GM15510 (cell line): ENCODE measurements around the gene MAML2.

Source experiments
- POLR2A ChIP-seq: IDR thresholded peaks from 3 replicates; pipeline ENCODE4 v1.6.1; 2011; ENCODE audit warnings: borderline replicate concordance; ENCODE audit not compliant: insufficient read length; ENCODE audit errors: extremely low read depth

The MAML2 gene

DNA sequence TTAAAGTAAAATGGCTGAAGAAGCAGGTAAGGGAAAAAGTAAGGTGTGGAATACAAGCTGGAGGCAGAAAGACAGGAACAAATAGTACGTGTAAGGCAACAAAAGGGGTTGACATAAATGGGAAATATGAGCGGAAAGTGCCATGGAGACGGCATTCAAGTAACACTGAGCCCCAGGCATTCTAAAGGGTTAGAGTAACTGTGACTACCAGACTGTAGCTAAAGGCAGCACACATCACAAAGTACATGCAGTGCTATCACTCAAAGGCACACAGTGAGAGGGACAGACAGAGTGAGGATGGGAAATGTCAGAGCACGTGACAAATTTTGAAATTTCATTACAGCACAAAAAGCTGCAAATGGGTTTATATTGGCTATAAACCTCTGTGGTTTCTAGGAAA is 13.9 kb upstream of the MAML2 start:
- no peak for TF ChIP-seq POLR2A

DNA sequence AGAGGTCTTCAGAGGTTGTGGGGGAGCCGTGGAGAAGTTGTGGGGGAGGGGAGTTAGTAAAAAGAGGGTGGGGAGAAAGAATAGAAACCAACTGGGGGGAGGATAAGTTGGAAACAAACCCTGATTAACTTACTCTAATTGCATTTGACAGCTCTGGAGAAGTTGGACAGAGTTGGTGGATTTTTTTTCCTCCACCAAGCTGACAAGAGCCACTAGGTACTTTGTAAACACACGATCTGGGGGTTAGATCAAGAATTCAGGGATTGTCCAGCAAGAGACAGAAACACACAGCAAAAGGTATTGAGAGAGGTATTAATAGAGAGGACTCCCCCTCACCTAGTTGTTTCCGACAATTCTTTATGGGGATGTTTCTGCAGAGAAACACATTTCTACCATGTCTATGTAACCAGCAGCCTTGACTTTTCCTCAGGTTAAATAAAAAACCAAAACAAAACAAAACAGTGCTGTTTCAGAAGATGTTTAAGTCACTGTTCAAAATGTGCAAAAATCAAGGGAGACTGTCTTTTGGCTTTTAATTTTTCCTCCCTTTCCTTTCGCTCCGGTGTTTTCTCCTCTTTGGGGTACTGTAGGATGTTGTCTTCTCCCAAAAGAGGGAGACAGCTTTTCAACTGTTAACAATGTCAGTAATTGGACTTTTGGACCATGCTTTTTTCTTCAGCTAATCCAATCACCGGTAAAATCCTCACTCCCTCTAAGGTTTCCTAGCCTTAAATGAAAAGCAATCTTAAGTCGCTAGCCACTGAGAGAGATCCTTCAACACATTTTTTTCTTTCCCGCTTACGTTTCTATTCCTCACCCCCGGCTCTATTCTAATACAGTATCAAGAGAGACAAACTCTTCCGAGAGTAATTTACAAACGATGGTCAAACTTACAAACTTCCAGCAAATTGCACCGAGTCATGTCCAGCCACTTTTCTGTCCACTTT is 708 bp downstream of the MAML2 start:
- no peak for TF ChIP-seq POLR2A

DNA sequence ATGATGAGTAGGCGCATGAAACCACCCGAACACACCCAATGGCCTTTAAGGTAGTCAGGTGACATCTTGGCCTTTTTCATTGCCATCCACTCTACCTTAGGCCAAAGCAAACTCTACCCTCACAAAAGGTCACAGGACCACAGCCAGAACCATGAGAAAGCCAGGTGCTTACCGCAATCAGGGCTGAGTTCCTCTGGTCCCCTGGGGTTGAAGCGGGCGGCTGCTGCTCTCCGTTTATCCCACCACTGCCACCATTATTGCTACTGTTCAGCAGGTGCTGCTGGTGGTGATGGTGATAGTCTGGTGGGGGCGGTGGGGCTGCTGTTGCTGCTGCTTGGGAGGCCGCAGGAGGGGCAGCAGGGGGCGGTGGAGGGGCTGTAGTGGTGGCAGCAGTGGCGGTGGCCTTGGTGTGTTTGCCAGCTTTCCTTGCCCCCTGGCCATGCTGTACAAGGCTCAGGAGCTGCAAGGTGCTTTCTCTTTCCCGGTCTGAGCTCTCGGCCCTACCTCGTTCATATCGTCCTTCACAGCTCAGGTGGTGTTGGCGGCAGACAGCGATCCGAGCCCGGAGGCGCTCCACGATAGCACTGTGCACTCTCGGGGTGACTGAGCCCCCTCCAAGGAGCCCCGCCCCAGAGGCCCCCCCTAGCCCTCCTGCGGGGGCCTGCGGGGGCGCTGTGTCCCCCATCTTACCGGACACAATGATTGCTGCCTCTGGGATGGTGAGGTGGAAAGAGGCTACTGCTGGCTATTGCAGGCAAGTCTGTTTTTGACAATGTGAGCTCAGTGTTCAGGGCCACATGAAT is 1.6 kb downstream of the MAML2 start:
- no peak for TF ChIP-seq POLR2A

DNA sequence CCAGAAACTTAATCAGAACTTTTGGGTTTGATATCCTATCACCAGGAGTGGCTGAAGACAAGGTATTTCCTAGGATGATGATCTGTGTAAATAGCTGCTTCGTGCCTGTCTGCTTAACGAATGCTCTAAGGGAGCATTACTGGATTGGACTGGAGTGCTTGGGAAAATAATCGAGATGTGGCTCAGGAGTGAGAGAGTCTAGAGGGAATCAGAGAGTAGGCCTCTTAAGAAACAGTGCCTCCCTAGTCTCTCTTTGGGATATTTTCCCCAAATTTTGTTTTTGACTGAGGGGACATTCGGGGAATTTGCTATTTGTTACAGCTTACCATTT is 2.5 kb downstream of the MAML2 start:
- TF ChIP-seq POLR2A = no peak

DNA sequence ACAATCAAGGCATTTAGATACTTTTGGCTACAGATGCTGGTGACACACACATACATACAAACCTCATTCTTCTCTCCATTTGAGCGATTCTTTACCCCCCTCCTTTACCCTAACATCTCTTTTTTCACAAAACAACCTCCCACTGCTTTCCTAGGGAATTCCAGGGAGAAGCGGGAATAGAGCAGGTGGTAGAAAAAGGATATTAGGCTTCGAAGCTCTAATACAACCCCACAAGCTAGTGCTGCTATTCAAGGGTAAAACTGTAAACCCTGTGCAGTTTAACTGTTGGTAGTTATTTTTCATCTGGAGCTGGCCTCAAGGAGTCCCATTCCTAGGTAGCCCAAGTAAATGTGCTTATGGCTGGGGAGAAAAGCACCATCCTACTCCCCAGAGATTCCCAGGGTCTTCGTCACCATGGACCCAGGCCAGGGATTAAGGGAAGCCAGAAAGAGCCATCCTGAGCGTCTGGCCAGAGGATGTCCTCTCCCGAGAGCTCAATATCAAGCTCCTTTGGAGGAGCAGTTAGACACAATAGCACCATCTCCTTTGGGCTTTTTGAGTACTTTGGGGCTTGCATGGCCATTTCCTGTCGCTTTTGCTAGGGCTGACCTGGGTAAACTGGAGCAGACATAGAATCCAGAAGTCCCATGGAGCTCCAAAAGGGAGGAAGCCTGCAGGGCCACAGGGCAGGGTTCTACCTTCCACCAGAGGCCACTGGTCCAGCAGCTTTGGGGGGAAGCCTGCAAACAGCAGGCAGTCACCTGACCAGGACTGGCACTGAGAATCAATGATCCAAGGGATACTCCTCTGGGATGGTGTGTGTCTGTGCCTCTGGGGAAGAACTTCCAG is 3.1 kb downstream of the MAML2 start:
- no peak for TF ChIP-seq POLR2A

DNA sequence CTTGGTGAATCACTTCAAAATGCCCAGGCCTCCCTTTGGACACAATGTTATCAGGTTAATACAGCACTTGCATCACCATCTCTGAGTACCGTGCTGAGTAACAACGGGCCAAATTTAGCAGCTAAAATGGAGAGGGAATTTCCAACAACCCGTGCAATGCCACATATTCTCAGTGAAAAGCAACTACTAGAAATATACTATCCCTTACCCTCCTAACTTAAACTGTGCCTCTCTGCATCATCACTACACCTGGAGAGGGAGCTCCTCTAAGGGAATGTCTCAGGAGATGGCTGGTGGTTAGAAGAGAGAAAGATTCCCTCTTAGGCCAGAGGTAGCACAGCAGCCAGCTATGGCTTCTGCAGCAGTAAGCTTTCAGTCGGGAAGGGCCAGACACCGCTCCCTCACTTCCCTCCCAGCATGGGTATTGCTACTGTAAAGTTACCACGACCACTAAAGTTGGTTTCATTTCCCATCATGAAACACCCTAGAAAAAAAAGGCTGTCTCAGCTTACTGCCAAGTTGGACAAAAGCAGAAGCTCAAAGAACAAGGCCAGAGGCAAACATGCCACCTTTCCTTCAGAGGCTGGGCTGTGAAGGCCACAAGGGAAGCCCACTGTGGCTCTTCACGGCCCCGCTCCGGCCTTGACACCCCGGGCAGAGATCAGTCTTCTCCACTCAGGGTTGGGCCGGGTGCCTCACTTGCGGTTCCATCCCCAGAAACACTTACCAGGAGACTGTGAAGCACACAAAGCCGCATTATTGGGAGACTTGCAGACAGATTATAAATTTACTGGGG is 3.9 kb downstream of the MAML2 start:
- TF ChIP-seq POLR2A = no peak

DNA sequence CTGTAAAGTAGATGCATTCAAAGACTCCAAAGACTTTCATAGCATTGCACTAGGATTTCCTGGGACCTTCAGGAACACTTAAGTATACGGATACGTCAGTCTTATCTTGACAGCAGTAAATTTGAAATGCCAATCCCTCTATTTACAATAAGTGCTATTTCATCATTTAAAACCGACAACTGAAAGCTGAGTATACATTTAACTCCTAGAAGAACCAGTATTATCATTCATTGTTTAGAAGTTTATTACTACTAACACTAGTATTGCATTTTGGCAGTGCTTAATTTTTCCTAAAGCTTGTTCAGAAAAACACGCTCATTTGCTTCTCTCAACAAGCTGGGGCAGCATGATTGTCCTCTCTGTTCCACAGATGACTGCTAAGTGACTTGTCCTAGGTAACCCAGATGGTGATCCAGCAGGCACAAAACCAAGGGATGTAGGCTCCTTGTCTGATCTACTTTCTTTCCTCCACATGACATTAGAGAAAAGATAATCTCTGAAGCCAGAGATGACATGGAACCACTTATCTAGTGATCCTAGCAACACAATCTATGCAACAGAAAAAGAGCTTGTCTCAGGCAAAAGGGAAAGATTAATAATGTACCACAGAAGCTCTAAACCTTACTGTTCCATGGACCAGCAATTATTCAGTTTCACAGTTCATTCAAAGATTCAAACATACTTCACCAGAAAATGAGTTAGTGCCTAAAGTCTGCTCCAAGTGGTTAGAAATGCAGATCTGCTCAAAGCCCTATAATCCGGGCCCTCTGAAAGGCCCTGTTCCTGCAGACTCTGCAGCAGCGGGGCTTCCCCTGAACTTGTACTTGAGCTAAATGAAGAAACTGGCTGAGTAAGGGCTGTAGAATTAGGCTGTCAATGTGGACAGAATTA is 5.2 kb downstream of the MAML2 start:
- no peak for TF ChIP-seq POLR2A

DNA sequence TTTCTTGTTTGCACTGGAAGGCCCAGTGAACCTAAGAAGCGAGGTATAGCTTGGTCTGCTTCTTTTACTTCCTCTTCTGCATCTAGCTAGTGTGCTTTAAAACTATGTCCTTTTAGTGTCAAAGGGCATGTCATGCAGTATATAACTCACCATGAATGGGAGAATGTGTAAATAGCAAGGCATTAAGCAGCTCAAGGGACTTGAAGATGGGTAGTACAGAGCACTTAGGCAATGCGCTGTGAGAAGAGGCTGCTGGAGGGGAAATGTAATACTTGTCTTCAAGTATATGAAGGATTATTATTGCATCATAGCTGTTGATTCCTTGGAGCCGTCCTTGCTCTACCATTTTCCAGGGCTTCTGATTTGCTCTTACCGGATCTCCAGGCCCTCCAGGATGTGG is 7.6 kb downstream of the MAML2 start:
- TF ChIP-seq POLR2A = no peak

DNA sequence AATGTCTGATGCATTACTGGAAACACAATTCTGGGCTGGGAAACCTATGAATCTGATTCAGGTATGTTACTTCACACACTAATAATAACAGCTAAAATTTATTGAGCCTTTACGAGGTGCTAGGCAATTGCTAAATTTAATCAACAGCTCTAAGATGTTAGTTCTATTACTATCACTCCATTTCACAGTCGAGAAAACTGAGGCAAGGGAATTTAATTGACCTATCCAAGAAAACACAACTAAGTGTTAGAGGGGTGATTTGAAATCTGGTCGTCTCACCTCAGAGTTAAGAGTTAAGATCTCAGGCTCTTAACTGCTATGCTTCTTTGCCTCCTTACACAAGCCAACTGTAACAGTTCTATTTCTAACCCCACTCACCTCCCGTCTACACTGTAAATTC is 8.8 kb downstream of the MAML2 start:
- TF ChIP-seq POLR2A = no peak

DNA sequence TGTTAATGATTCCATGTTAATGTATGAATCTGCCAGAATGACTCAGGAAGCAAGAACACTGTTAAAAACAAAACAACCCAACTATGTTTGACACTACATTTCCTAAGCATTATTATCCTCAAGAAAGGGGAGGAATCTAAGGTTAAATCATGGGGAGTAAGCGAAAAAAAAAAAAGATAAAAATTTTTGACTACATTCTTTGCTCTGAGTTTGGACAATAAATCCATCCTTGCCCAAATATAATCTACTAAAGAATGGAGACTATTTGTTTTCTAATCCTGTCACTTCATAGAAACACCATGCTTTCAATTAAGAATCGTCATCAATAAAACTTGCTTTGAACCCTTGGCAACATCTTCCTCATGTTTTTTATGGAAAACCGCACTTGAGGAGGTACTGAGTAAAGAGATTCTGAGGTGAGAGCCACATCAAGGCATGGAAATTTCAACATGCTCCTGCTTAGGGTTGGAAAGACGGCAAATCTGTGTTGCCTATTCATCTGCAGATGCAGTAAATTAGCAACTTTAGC is 9.7 kb downstream of the MAML2 start:
- no peak for TF ChIP-seq POLR2A

DNA sequence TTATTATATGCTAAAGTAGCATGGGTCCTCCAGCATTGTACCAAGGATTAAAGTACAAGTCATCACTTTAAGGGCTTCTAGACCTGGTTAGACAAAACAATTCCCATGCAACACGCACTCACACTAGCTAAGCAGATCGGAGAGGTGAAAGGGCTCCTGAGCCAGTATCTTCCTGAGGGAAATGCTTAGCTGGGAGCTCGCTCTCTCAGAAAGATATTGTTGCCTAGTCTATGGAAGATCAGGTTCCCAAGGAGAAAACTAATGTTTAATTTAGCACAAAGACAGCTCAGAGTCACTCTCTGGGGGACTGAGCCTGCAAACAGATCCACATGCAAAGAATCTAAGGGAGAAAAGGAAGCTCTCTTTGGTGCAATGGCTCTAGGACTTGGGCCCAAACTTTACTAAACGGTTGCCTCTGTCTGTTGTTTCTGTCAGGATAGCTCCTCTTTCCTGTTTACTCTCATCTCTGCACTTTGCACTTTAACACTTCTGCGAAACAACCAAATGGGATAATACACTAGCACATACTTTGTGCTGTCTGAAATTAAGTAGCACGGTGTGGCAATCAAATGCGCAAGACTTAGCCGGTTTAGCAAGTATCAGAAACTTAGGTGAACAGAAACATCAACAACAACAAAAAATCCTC is 10.7 kb downstream of the MAML2 start:
- TF ChIP-seq POLR2A = no peak

DNA sequence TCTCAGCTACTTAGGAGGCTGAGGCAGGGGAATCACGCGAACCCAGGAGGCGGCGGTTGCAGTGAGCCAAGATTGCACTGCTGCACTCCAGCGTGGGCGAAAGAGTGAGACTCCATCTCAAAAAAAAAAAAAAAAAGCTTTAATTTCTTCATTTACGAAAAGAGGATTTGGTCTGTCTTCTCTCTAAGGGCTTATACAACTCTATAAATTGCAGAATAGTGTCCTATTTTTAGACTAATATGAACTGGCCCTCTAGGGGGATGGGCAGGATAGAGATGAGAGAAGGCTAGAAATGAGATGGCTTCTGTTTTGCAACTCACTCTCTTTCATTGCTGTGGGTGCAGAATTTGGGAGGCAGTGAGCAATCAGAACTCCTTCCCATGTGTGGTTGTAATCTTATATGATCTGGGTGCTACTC is 11.3 kb downstream of the MAML2 start:
- TF ChIP-seq POLR2A = no peak

DNA sequence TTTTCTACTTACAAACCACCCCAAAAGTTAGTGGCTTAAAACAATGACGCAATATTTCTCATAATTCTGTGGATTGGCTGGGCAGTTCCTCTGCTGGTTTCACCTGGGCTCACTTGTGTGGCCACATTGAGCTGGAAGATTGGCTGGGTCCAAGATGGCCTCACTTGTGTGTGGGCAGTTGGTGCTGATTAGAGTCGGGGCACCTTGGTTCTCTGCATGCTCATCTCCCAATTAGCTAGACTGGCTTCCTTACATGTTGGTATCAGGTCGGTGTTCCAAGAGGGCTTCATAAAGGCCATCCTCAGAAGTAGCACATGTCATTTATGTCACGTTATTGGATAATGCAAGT is 12.5 kb downstream of the MAML2 start:
- TF ChIP-seq POLR2A = no peak

DNA sequence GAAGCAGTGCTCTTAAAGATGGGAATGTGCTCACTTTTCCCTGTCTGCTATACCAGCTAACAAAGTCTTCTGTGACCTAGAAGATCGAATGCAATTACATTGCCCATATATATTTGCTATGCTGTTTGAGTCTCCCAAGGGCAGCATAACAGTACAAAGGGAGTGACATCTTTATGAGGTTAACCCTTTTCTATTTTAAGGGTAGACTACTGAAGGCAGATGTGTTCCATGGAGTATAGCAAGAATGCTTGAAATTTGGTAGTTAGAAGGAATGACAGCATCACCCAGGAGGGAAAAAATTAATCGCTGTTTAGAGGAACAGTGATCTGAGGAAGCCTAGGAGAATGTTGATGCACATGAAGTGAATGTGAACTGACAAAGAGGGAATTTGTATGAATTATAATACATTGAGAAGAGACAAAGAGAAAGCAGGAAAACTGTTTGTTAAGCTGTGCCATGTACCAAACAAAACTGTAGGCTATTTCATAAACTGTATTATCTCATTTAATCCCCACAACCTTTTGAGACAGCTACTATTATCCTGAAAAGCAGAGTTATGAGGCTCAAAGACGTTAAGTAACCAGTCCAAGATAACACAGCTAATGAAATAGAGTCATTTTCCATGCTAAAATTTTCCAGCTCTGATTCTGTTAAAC is 13.0 kb downstream of the MAML2 start:
- no peak for TF ChIP-seq POLR2A
